ENCODE measurements around the gene ATP4B. TPM values are rescaled to one million over a fixed set of nuclear protein-coding genes. Genes with fewer than 3 reads are reported as not detected.

Gene ATP4B
- total RNA-seq, 1 donor = not detected

- Histone ChIP-seq H3K4me2 (ENCODE audit: insufficient read depth, low read length) (no peak overlapping the region), H2AFZ (ENCODE audit: low read length) (no peak overlapping the region), H3K27me3 (ENCODE audit: insufficient read depth, low read length) (no peaks in the 10 kb centered on the region), H4K20me1 (ENCODE audit: insufficient read depth, low read length) (peaks cover 30% of the 10 kb centered on the region), H3K36me3 (ENCODE audit: insufficient read depth, low read length) (peaks cover 45% of the 10 kb centered on the region), H3K9me3 (ENCODE audit: low read depth, low read length) (no peaks in the 10 kb centered on the region), H3K79me2 (ENCODE audit: insufficient read depth, low read length) (peaks cover 59% of the 10 kb centered on the region), H3K4me3 (ENCODE audit: insufficient read depth, low read length) (no peak overlapping the region), H3K27ac (ENCODE audit: low read depth, low read length) (no peak overlapping the region), H3K4me1 (ENCODE audit: insufficient read depth, low read length) (peaks cover 14% of the 10 kb centered on the region)
- TF ChIP-seq, protein P1, sequence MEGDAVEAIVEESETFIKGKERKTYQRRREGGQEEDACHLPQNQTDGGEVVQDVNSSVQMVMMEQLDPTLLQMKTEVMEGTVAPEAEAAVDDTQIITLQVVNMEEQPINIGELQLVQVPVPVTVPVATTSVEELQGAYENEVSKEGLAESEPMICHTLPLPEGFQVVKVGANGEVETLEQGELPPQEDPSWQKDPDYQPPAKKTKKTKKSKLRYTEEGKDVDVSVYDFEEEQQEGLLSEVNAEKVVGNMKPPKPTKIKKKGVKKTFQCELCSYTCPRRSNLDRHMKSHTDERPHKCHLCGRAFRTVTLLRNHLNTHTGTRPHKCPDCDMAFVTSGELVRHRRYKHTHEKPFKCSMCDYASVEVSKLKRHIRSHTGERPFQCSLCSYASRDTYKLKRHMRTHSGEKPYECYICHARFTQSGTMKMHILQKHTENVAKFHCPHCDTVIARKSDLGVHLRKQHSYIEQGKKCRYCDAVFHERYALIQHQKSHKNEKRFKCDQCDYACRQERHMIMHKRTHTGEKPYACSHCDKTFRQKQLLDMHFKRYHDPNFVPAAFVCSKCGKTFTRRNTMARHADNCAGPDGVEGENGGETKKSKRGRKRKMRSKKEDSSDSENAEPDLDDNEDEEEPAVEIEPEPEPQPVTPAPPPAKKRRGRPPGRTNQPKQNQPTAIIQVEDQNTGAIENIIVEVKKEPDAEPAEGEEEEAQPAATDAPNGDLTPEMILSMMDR (IDR thresholded peaks at IDR 0.05; ENCODE audit: extremely low read depth, low read depth, low read length) = no peak
- DNase-seq (ENCODE audit: insufficient read length, low spot score, missing footprints) = peak; percentile 44
These were observed 27.7 kb downstream of the ATP4B start for GRCh38 chr13:113630296-113630695.

GRCh38 chr13:113629866-113630265 lies 28.1 kb downstream of the ATP4B start:
- Histone ChIP-seq H3K4me3 (ENCODE audit: insufficient read depth, low read length) (no peak overlapping the region), H4K20me1 (ENCODE audit: insufficient read depth, low read length) (peaks cover 34% of the 10 kb centered on the region), H2AFZ (ENCODE audit: low read length) (no peak overlapping the region), H3K36me3 (ENCODE audit: insufficient read depth, low read length) (peaks cover 44% of the 10 kb centered on the region), H3K4me2 (ENCODE audit: insufficient read depth, low read length) (no peak overlapping the region), H3K27ac (ENCODE audit: low read depth, low read length) (no peak overlapping the region), H3K27me3 (ENCODE audit: insufficient read depth, low read length) (no peaks in the 10 kb centered on the region), H3K79me2 (ENCODE audit: insufficient read depth, low read length) (peaks cover 61% of the 10 kb centered on the region), H3K9me3 (ENCODE audit: low read depth, low read length) (no peaks in the 10 kb centered on the region), H3K4me1 (ENCODE audit: insufficient read depth, low read length) (peaks cover 14% of the 10 kb centered on the region)
- TF ChIP-seq, protein P1 (IDR thresholded peaks at IDR 0.05; ENCODE audit: extremely low read depth, low read depth, low read length) = no peak
- DNase-seq (ENCODE audit: insufficient read length, low spot score, missing footprints) = no peak

DNA sequence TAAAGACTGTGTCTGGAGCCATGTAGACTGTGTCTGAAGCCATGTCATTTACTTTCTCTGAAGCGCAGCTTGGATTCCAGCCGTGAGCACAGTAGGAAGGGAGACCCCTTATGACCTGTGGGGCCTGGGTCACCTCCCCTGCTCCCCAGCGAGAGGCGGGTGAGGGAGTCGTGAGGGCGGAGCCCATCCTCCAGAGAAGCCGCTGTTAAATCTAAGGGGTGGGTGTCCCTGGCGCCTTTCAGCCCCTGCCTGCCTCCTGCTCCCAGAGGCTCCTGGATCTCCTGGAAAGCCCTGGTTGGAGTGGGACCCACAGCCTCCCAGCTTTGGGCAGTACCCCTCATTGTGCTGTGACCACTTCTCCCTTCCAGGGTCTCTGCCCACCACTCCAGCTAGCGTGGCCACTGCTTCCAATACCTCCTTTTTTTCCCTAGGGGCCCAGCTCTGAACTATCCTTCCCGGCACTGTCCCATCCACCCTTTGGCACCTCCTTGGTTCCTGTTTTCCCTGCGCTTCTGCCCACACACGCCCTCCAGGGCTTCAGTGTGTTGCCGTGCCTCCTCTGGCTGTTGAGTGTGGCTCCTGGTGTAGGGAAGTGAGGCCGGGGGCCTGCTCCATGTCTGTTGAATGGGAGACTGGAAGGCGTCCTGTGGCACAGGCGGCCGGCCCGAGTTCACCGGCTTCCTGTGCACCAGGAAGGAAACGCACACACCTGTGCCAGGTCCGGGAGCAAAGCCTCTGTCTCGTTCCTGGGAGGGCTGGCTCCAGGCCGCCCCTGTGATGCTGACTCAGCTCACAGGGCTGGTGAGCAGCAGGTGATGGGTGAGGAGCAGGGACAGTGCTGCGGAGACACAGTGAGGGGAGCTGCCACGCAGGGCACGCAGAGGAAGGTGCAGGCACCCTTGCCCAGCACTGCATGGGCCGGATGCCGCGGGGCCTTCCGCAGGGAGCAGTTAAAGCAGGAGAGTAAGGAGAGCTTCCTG lies 29.4 kb downstream of the ATP4B start:
- H2AFZ ChIP-seq (ENCODE audit: low read length) = no peak overlapping the region
- H3K27me3 ChIP-seq (ENCODE audit: insufficient read depth, low read length) = no peaks in the 10 kb centered on the region
- DNase-seq (ENCODE audit: insufficient read length, low spot score, missing footprints) = peak; percentile 65
- H3K4me2 ChIP-seq (ENCODE audit: insufficient read depth, low read length) = no peak overlapping the region
- peaks cover 14% of the 10 kb centered on the region for H3K4me1 ChIP-seq (ENCODE audit: insufficient read depth, low read length)
- no peak overlapping the region for H3K4me3 ChIP-seq (ENCODE audit: insufficient read depth, low read length)
- H3K9me3 ChIP-seq (ENCODE audit: low read depth, low read length) = no peaks in the 10 kb centered on the region
- peaks cover 46% of the 10 kb centered on the region for H4K20me1 ChIP-seq (ENCODE audit: insufficient read depth, low read length)
- H3K36me3 ChIP-seq (ENCODE audit: insufficient read depth, low read length) = peaks cover 40% of the 10 kb centered on the region
- TF ChIP-seq, protein P1 (IDR thresholded peaks at IDR 0.05; ENCODE audit: extremely low read depth, low read depth, low read length) = no peak
- H3K27ac ChIP-seq (ENCODE audit: low read depth, low read length) = no peak overlapping the region
- H3K79me2 ChIP-seq (ENCODE audit: insufficient read depth, low read length) = peaks cover 61% of the 10 kb centered on the region

- TF ChIP-seq, protein P1 (IDR thresholded peaks at IDR 0.05; ENCODE audit: extremely low read depth, low read depth, low read length) = no peak
- H3K4me1 ChIP-seq (ENCODE audit: insufficient read depth, low read length) = peaks cover 14% of the 10 kb centered on the region
- H3K36me3 ChIP-seq (ENCODE audit: insufficient read depth, low read length) = peaks cover 29% of the 10 kb centered on the region
- peak; percentile 46 for DNase-seq (ENCODE audit: insufficient read length, low spot score, missing footprints)
- no peak overlapping the region for H3K4me2 ChIP-seq (ENCODE audit: insufficient read depth, low read length)
- H4K20me1 ChIP-seq (ENCODE audit: insufficient read depth, low read length) = peaks cover 53% of the 10 kb centered on the region
- no peak overlapping the region for H3K27ac ChIP-seq (ENCODE audit: low read depth, low read length)
- no peaks in the 10 kb centered on the region for H3K9me3 ChIP-seq (ENCODE audit: low read depth, low read length)
- peaks cover 61% of the 10 kb centered on the region for H3K79me2 ChIP-seq (ENCODE audit: insufficient read depth, low read length)
- H2AFZ ChIP-seq (ENCODE audit: low read length) = no peak overlapping the region
- H3K4me3 ChIP-seq (ENCODE audit: insufficient read depth, low read length) = no peak overlapping the region
- no peaks in the 10 kb centered on the region for H3K27me3 ChIP-seq (ENCODE audit: insufficient read depth, low read length)
These were observed 30.9 kb downstream of the ATP4B start for GRCh38 chr13:113627136-113627535.
